OCI-LY1 (cell line): Measurements from ENCODE around the gene JAGN1.

Experiments used
- H2AFZ ChIP-seq: fragments of 200-600 bp; sonication (generic), shearing (Covaris generic); 2 replicates; pipeline ENCODE4 v1.6.0; 2014; ENCODE audit warnings: antibody characterized with exemption, mild to moderate bottlenecking, low read length
- H3F3A ChIP-seq: fragments of 200-600 bp; sonication (generic), shearing (Covaris generic); 2 replicates; pipeline ENCODE4 v1.6.0; 2014; ENCODE audit warnings: mild to moderate bottlenecking, antibody characterized with exemption, low read length, moderate library complexity; ENCODE audit not compliant: insufficient read depth
- H3K27ac ChIP-seq: fragments of 200-600 bp; sonication (generic); 2 replicates; pipeline ENCODE4 v1.5.1; 2014; ENCODE audit warnings: low read length, mixed run types, mild to moderate bottlenecking, low read depth; ENCODE audit not compliant: poor library complexity, severe bottlenecking
- H3K27me3 ChIP-seq: fragments of 200-600 bp; sonication (generic); 2 replicates; pipeline ENCODE4 v1.6.0; 2014; ENCODE audit warnings: antibody characterized with exemption, mild to moderate bottlenecking, low read length, moderate library complexity; ENCODE audit not compliant: insufficient read depth
- H3K36me3 ChIP-seq: fragments of 200-600 bp; sonication (generic); 2 replicates; pipeline ENCODE4 v1.6.1; 2014; ENCODE audit warnings: mild to moderate bottlenecking, antibody characterized with exemption, low read length, moderate library complexity, mixed read lengths; ENCODE audit not compliant: insufficient read depth
- H3K4me1 ChIP-seq: fragments of 200-600 bp; sonication (generic); 2 replicates; pipeline ENCODE4 v1.5.1; 2014; ENCODE audit warnings: mild to moderate bottlenecking, low read length, moderate library complexity; ENCODE audit not compliant: insufficient read depth, severe bottlenecking
- H3K4me2 ChIP-seq: fragments of 200-600 bp; sonication (generic), shearing (Covaris generic); 2 replicates; pipeline ENCODE4 v1.6.1; 2014; ENCODE audit warnings: low read length
- H3K4me3 ChIP-seq: fragments of 200-600 bp; sonication (generic); 2 replicates; pipeline ENCODE4 v1.5.1; 2014; ENCODE audit warnings: low read length, low read depth, mild to moderate bottlenecking, mixed read lengths; ENCODE audit not compliant: poor library complexity, severe bottlenecking
- H3K79me2 ChIP-seq: fragments of 200-600 bp; shearing (Covaris generic); 2 replicates; pipeline ENCODE4 v1.6.1; 2016; ENCODE audit warnings: mixed run types, low read length, mixed read lengths; ENCODE audit not compliant: insufficient read depth
- H3K9ac ChIP-seq: fragments of 200-600 bp; sonication (generic), shearing (Covaris generic); 2 replicates; pipeline ENCODE4 v1.6.1; 2014; ENCODE audit warnings: mild to moderate bottlenecking, low read length, mixed read lengths
- H3K9me2 ChIP-seq: fragments of 200-600 bp; sonication (generic), shearing (Covaris generic); 2 replicates; pipeline ENCODE4 v1.6.1; 2014; ENCODE audit warnings: low read depth, mild to moderate bottlenecking, low read length, mixed read lengths
- H3K9me3 ChIP-seq: fragments of 200-600 bp; shearing (Covaris generic); 2 replicates; pipeline ENCODE4 v1.6.1; 2014; ENCODE audit warnings: low read length, mixed read lengths
- H4K20me1 ChIP-seq: fragments of 200-600 bp; sonication (generic), shearing (Covaris generic); 2 replicates; pipeline ENCODE4 v1.6.0; 2016; ENCODE audit warnings: mild to moderate bottlenecking, low read length; ENCODE audit not compliant: insufficient read depth
- CTCF ChIP-seq: fragments of 200-600 bp; sonication (generic), shearing (Covaris generic); IDR thresholded peaks from 2 replicates; pipeline ENCODE4 v1.5.1; 2017; ENCODE audit warnings: mild to moderate bottlenecking, antibody characterized with exemption, low read length, moderate library complexity, mixed read lengths
- EZH2 ChIP-seq: fragments of 200-600 bp; sonication (generic), shearing (Covaris generic); IDR thresholded peaks from 2 replicates; pipeline ENCODE4 v1.8.0; 2017; ENCODE audit warnings: borderline replicate concordance, mixed run types, mild to moderate bottlenecking, antibody characterized with exemption, low read length, moderate library complexity, mixed read lengths

The JAGN1 gene

GRCh38 chr3:9932535-9932842 lies 42.1 kb downstream of the JAGN1 start:
- Histone ChIP-seq H3K27ac (no peak overlapping the region), H3K4me3 (peak overlapping the region; percentile 74), H3K27me3 (peaks cover 5% of the 10 kb centered on the region; the same call in 1 of the 2 replicates), H3K79me2 (no peaks in the 10 kb centered on the region), H3K36me3 (peaks cover 21% of the 10 kb centered on the region), H3K4me1 (peaks cover 26% of the 10 kb centered on the region), H3K9me2 (no peaks in the 10 kb centered on the region), H3K9ac (peak overlapping the region; percentile 65), H3K9me3 (no peaks in the 10 kb centered on the region), H3K4me2 (peak overlapping the region; percentile 85), H3F3A (no peaks in the 10 kb centered on the region), H4K20me1 (no peaks in the 10 kb centered on the region), H2AFZ (no peak overlapping the region)
- TF ChIP-seq EZH2 (no peak), CTCF (no peak)

- H2AFZ ChIP-seq: no peak overlapping the region
- peaks cover 26% of the 10 kb centered on the region for H3K4me1 ChIP-seq
- H3K79me2 ChIP-seq: no peaks in the 10 kb centered on the region
- peak overlapping the region; percentile 74 for H3K4me3 ChIP-seq
- no peaks in the 10 kb centered on the region for H3K9me3 ChIP-seq
- peak overlapping the region; percentile 48 for H3K27ac ChIP-seq
- TF ChIP-seq EZH2 (no peak), CTCF (peak; percentile 77)
- H3K9me2 ChIP-seq: no peaks in the 10 kb centered on the region
- H3F3A ChIP-seq: no peaks in the 10 kb centered on the region
- H3K4me2 ChIP-seq: peak overlapping the region; percentile 85
- H4K20me1 ChIP-seq: no peaks in the 10 kb centered on the region
- H3K9ac ChIP-seq: peak overlapping the region; percentile 65
- H3K36me3 ChIP-seq: peaks cover 25% of the 10 kb centered on the region
- peaks cover 5% of the 10 kb centered on the region; the same call in 1 of the 2 replicates for H3K27me3 ChIP-seq
Measured at GRCh38 chr3:9932843-9933560, 42.6 kb downstream of the JAGN1 start.

DNA sequence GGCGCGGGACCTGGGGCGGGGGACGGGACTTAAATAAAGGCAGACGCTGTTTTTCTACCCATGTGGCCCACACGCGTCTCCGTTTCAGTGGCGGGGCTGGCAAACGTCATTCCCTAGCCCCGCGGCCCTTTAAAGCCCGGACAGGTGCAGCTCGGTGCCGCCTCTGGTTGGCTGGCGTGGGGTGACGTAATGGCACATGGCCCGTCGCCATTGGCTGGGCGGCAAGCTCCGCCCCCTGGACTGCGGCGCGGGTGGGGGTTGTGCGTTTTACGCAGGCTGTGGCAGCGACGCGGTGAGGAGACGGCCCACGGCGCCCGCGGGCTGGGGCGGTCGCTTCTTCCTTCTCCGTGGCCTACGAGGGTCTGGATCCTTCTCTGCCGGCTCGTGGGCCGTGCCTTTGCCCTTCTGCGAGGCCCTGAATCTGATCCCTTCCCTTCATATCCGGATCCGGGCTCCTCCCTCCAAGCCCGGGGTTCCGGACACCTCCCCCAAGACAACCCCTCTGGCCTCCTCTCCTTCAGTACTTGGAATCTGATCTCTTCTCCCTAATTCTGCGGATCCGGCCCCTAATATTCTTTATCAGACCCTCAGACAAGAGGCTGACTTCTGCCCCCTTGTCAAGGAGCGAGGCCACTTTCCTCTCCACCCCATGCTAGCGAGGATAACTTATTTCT lies 43.3 kb downstream of the JAGN1 start, which contains the start of gene CRELD1:
CRELD1 (plus strand) TSS at position 274 of the 674 bp plus-strand sequence. CDS start 605 bp downstream, outside the sequence.
- Histone ChIP-seq H3K36me3 (peaks cover 29% of the 10 kb centered on the region), H3K27ac (peak within 1 kb of the TSS; percentile 62), H3K79me2 (no peaks in the 10 kb centered on the region), H3K4me1 (peaks cover 26% of the 10 kb centered on the region), H3F3A (no peaks in the 10 kb centered on the region), H3K27me3 (no peaks in the 10 kb centered on the region; the same call in 1 of the 2 replicates), H3K9me2 (no peaks in the 10 kb centered on the region), H3K4me2 (peak within 1 kb of the TSS; percentile 85), H4K20me1 (no peaks in the 10 kb centered on the region), H3K9ac (peak within 1 kb of the TSS; percentile 81), H3K9me3 (no peaks in the 10 kb centered on the region), H2AFZ (no peak within 1 kb of the TSS), H3K4me3 (peak within 1 kb of the TSS; percentile 74)
- TF ChIP-seq EZH2: no peak
- TF ChIP-seq CTCF: no peak
